Measurements from ENCODE around the gene AGPAT4.
"Not testable (repeated sequence)": the region's sequence is repeated elsewhere in the genome, so short reads cannot be mapped to it uniquely, and the experiment has no call there.

Gene AGPAT4

DNA sequence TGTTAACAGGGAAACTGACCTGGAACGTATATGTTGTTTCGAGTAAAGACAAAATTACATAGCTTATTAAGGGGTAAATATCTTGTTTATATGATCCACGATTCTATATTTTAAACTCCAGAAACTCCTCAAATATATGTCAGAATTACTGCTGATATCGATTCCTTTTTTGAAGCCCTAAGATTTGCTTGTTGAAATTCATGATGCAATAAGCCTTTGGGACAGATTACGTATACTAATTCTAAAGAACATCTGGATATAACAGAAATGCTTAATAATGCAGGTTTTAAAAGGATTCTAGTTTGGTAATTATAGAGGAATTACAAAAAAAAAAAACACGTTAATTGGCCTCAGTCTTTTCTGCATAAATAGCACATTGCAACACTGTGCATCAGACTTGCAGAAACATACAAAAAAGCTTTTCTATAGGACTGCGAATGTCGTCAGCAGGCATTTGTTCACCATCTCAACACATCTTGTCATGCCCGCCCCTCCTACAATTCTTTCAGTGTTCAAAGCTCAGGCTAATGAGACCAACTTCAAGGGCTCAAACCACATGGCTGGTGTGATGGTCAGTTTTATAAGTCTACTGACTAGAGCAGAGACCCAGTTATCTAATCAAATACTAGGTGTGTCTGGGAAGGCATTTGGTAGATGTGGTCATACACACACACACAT, 74.9 kb downstream of the AGPAT4 start:
- no peak for DNase-seq

DNA sequence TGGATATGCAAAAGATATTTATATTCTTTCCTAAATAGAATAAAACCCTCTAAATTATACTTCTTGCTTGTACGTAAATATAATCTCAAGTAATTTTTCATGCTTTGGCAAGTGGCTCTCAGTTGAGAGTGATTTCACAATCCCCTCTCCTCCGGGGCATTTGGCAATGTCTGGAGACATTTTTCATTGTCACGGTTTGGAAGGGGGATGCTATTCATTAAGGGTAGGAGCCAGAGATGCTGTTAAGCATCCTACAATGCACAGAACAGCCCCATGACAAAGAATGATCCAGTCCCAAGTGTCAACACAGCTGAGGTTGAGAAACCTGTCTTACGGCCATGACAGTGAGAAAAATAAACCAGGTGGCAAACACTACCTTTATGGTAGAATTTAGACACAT, 75.7 kb downstream of the AGPAT4 start:
- no peak for DNase-seq

DNA sequence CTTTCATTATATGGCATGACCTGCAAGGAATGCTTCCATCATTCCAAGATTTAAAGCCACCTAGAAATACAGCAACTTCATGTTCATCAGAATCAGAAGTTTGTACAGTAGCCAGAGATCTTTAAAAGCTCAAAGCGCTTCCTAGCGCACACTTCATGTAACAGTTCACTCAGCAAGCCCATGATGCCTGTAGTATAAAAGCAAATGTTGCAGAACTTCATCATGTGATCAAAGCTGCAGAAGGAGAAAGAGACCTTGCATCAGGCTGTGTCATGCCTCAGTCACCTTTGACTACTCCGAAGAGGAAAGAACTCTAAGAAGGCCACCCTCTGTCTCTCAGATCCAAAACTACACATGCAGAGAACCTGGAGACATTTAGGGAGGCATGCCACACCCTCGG, 78.5 kb downstream of the AGPAT4 start:
- DNase-seq: no peak

DNA sequence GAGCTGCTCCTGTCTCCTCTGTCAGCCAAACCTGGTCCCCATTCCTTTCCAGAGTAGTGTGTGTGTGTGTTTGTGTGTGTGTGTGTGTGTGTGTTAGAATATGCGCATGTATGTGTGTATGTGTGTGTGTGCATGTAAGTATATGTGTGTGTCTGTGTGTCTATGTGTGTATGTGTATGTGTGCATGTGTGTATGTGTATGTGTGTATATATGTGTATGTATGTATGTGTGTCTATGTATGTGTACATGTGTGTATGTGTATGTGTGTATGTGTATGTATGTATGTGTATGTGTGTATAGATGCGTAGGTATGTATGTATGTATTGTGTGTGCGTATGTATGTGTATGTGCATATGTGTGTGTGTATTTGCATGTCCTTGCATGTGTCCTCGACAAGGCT, 79.5 kb downstream of the AGPAT4 start:
- DNase-seq: no peak

DNA sequence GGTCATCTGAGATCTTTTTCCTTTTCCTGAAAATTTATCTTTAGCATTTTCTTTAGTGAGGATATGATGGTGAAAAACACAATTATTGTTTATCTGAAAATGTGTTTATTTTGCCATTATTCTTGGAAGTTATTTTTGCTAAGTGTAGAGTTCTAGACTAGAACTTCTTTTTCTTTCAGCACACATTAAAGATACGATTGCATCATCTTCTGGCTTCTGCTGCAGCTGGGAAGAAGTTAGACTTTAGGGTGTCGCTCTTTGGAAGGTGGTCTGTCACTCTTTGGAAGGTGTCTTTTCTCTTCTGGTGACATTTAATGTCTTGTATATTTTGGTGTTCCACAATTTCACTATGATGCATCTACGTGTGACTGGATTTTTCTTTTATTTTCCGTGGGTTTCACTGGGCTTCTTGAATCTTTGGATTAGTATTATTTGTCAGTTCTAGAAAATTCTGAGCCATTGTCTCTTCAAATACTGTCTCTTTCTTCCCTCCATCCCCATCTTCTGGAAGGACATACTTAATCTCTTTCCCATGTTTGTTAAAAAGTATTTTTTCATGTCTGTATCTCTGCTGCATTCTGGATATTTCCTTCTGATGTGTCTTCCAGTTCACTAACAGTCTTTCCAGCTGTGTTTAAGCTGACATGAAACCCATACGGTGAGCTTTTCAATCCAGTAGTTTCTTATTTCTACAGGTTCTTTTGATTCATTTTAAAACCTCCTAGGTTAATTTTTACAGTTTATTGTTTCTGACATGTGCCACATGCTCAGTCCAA, 81.0 kb downstream of the AGPAT4 start:
- no peak for DNase-seq

DNA sequence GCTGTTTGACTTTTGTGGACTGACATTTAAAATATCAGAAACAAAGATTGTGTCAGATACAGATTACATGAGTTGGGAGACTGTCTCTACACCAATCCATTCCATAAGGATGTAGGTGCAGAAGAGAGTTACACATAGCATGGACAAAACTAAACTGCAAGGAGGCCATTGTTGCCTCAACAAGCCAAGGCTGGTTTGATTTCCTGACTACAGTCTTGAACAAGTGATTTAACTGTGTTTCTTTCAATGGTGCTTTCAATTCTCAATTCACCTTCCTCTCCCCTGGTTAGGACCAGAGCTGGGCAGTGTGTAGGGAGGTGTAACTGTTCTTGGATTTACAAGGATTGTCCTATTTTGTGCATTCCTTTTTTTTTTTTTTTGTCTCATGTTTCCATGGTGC, 82.2 kb downstream of the AGPAT4 start:
- no peak for DNase-seq

DNA sequence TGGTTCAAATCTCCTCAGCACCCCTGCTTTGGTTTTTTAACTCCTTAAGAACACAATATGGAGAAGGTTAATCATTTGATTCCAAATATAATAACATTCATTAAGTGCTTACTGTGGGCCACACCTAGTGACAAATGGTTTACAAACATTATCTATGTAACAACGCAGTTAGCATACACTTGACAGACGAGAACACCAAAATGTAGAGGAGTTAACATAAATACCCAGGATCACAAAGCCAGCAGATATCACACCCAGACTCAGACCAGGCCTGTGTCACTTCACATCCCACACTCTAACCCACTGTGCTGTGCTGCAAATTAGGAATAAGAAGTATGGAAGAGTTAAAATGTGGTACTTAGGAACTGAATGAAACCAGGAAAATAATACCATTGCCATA, 82.9 kb downstream of the AGPAT4 start:
- no peak for DNase-seq

DNA sequence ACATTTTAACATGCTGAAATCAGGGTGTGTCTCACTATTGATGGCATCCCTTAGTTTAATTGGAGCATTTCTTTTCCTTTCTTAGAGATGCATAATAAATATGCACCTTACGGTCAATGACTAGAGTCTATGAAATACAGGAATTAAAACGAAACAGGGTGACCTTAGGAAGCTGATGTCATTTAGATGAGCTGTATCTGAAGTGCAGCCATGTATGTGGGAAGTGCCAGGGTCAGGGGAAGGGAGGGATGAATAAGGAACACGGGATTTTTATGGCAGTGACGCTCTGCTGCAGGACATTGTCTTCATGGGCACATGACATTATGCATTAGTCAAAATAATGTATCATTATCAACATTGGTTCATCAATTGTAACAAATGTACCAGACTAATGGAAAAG, 84.0 kb downstream of the AGPAT4 start:
- DNase-seq: no peak

DNA sequence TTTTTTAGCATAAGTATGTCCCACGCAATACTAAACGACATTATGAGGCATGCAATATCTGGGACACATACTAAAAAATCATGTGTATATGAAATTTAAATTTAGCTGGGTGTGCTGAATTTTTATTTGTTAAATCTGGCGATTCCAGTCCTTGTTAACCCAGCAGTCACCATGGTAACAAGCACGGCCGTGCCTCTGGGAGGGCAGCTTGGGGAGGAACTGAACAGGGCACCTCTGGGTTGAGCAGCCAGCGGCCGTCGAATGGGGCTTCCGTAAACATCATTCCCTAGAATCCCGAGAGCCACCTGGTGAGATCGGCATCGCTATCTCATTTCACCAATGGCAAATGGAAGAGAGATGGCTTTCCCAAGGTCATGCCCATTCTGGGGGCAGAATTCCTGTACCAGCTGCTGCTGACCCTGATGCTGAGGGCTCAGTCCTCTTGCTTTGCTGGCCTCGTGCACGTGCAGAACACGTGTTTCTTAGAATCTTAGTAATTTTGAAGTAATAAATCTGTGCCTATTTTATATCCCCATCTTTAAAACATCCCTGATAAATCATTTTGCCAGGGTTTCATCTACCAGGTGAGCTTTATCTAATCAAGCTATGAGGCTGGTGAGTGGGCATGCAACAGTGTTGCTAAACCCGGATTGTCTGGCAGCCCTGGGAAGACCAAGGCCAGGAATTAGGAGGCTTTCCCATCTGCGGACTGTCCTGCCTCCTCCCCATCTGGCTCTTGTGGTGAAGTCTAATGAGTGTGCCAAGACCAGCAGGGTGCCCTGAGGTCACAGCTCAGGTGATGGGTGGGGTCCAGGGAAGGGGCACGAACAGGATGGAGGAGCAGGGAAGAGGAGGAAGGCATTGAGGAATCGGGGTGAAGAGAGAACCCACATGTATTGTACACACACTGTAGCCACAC, 85.1 kb downstream of the AGPAT4 start:
- DNase-seq: no peak

DNA sequence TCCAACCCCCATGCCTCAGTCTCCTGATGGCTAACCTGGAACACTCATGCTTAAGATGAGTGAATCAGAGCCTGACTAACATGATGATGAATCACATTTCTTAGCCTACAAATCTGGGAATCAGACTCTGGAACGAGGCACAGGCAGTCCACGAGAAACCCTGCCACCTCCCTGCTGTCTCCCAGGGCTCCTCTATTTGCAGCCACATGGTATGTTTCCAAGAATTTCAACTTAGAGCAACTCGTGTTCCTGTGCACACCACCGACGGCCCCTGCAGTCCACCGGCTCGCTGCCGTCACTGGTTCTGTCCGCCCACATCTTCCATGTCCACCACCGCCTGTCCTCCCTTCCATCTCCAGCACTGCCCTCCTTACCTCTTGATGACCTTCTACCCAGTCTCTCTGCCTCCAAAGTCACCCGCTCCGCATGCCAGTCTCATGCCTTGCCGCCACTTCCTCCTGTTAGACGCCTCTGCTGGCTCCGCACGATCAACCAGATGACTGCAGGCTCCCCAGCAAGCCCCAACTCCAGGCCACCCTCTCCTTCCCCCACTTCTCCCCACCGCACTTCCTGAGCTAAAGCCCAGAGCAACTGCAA, 87.6 kb downstream of the AGPAT4 start:
- DNase-seq: no peak

DNA sequence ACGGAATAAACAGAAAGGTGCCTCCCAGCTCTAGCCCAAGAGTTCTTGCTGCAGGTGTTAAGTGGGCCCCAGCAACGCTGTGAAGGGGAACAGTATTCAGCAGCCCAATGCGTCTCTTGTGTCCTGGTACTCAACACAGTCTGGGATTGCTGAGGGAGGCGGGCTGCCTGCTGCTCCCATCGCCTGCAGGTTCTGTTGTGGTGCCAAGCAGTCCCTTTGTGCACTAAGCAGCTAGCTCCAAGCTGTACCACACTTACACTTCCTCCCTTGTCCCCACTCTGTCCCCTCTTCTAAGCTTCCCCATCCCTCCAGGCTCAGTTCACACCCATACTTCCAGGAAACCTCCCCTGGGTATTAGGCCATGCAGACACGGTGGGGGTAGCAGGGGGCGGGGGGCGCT, 92.7 kb downstream of the AGPAT4 start:
- DNase-seq: no peak

DNA sequence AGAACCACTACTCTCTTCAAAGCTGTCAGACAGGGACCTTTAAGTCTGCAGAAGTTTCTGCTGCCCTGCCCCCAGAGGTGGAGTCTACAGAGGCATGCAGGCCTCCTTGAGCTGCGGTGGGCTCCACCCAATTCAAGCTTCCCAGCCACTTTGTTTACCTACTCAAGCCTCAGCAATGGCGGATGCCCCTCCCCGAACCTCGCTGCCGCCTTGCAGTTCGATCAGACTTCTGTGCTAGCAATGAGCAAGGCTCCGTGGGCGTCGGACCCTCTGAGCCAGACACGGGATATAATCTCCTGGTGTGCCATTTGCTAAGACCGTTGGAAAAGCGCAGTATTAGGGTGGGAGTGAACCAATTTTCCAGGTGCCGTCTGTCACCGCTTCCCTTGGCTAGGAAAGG, 95.7 kb downstream of the AGPAT4 start:
- DNase-seq: not testable (repeated sequence)

DNA sequence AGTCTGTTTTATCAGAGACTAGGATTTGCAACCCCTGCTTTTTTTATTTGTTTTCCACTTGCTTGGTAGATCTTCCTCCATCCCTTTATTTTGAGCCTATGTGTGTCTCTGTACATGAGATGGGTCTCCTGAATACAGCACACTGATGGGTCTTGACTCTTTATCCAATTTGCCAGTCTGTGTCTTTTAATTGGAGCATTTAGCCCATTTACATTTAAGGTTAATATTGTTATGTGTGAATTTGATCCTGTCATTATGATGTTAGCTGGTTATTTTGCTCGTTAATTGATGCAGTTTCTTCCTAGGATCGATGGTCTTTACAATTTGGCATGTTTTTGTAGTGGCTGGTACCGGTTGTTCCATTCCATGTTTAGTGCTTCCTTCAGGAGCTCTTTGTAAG, 97.4 kb downstream of the AGPAT4 start:
- not testable (repeated sequence) for DNase-seq

DNA sequence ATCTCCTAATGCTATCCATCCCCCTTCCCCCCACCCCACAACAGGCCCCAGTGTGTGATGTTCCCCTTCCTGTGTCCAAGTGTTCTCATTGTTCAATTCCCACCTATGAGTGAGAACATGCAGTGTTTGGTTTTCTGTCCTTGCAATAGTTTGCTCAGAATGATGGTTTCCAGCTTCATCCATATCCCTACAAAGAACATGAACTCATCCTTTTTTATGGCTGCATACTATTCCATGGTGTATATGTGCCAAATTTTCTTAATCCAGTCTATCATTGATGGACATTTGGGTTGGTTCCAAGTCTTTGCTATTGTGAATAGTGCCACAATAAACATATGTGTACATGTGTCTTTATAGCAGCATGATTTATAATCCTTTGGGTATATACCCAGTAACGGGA, 101.1 kb downstream of the AGPAT4 start:
- not testable (repeated sequence) for DNase-seq

DNA sequence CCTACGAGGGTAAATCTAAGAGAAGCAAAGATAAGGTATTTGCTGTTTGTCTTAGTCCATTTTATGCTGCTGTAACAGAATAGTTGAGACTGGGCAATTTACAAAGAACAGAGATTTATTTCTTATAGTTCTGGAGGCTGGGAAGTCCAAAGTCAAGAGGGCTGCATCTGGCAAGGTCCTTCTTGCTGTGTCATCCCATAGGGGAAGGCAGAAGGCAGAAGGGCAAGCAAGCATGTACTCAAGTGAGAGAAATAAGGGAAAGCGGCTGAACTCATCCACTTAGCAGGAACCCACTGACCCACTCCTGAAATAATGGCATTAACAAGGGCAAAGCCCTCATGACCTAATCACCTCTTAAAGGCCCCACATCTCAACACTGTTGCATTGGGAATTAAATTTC, 102.7 kb downstream of the AGPAT4 start:
- DNase-seq: no peak

DNA sequence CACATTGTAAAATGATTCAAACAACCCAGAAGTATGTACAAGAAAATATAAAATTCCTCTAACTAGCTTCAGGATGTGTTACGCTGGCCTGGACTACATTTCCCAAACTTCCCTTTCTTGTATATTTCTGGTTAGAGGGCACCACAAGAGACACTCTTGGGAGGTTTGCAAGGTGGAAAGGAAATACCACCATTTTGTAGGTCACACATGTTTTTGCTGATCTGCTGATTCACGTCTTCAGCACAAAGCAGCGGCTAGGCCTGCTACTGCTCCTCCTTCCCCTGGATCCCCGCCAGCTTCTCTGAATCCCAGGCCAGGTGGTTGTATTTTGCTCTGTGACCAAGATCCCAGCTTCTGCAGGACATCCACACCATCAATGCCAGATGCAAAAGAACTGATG, 104.2 kb downstream of the AGPAT4 start:
- DNase-seq: no peak

DNA sequence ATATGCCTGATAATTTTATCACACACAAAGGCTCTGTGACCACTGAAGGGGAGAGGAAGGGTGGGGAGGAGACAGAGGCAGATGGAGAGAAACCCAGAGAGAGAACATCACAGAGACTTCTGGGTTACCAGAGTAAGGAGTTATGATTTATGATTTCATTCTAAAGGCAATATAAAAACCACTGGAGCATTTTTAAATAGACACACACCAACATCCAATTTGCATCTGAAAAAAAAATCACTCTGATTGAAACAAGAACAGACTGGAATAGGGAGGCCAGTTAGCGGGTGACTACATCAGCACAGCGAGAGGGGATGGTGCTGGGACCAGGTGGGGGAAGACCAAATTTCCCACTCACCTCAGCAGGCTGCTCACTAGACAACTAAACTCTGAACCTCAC, 104.8 kb downstream of the AGPAT4 start:
- DNase-seq: no peak

DNA sequence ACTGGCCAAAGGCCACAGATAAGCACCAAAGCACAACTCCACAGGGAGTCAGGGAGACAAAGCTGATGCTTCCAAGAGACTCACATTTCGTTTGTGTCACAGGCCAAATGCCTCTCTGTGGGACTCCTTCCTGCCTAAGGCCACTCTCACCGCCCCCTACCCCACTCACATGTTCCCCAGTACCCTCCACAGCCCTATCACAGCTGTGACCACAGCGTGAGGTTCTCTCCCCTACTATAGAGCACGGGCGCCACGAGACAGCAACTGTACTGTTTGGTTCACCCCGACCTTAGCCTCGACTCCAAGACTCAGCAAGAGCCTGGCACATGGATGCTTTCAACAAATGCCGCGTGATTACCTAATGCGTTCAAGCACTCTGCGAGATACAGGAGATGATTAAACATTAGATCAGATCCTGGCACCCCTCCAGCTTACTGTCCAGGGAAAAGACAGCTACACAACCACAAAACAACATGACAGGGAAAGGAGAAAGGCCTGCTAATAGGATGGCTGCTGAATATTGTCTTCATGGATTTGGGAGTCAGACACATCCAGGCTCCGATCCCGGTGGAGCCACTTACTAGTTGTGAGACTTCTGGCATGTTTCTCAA, 105.5 kb downstream of the AGPAT4 start:
- DNase-seq: no peak

DNA sequence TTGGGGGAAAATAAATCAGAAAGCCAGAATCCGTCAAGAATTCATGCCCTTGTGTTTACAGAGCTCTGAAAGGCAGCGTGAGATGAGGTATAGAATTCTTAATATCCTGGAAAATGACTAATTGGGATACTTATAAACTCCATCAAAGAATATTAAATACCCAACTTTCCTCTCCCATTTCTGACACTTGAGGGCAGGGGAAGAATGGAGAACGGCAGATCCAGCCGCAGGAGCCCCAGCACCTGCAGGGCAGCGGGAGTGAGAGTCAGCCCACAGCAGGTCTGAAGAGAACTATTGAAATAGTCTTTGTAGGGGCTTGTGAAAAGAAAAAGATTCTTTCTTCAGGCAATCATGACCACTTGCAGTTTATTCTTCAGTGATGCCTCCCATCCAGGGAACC, 107.2 kb downstream of the AGPAT4 start:
- no peak for DNase-seq

DNA sequence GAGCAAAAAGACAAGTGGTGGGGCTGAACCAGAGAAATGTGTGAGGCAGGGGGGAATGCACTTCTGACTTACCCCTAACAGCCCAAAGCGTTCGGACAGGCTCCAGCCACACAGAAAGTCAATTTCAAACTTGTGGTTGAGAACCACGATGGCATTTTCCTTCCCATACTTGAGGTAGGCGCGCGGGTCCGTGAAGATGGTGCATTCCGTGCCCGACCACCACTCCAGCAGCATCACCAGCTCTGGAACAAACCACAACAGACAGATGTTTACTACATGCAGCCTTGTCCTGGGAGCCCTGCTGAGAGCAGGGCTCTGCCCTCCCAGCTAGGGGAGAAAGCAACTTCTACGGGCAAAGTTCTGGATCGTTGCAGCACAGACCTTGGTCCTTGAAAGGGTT, 107.7 kb downstream of the AGPAT4 start:
- no peak for DNase-seq

DNA sequence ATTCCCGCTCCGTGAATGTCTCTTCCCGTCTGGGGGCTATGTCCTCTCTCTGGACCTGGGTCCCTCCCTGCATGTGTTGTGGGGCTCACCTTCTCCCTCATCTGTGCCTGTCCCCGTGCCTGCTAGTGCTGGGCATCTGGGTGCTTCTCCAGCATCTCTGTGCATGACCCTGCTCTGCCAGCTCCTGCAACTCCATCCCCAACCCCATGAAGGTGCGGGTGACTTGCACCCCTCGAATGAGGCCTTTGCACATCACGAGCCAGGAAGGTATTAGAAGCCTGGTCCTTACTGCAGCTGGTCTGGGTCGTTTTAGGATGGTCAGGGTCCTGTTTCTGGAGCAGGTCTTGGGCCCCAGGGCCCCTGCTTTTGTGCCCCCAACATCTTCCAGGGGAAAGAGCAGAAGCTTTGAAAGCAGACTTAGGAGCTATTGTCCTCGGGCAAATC, 109.7 kb downstream of the AGPAT4 start:
- no peak for DNase-seq

DNA sequence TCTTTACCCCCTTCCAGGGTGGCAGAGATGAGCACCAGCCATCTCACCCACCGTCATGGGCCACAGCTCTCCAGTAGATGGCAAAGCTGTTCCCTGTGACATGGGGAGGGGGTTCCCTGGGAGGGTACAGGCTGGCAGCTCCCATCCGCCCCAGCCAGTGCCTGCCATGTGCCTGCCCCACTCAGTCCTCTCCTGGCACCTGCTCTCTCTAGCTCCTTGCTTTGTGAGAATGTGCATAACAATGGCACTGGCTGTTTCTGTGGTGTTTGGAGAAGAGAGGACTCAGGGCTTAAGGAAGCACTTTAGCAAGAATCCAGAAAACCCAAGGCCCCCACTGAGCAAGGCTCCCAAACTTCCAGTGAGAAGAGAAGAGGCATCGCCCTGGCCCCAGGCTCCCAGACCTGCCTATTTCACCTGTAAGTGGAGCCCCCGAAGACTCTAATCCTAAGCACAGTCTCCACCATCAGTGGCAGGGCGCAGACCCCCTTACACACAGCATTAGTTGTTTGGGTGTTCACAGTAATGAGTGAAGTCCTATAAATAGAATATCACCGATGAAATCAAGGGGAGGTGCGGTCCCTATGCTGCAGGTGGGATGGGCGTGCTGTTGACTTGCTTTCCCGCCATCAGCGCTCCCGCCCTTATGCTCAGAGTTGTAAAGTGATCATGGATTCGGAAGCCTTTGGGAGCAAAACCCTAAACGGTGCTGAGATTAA, 110.2 kb downstream of the AGPAT4 start:
- DNase-seq: no peak

Measured in SIG-M5 (cell line).